HS-5 (cell line): Measurements from ENCODE around the gene TIMM50.
"Not testable (repeated sequence)": the region's sequence is repeated elsewhere in the genome, so short reads cannot be mapped to it uniquely, and the experiment has no call there.

Source experiments
- DNase-seq: peaks from one replicate; pipeline ENCODE4 v3.0.0-alpha.2; 2012; ENCODE audit warnings: low read depth

TIMM50 gene

DNA sequence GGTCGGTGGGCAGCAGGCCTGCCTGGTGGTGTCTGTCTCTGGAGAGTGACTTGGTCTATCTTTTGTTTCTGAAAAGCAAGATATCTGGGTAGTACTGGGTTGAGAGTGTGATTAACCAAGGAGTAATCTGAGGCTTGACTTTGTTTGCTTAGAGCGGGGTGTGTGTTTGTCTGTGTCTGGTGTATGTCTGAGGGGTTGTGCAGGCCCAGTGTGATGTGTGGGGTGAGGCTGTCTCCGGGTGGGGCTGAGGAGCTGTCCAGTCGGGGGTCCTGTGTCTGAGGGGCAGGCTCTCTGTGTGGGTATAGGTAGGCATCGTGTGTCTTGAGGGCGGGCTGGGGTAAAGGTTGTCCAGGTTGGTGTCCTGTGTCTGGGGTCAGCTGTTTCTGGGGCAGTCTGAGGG is 11.1 kb upstream of the TIMM50 start:
- DNase-seq, result no peak

DNA sequence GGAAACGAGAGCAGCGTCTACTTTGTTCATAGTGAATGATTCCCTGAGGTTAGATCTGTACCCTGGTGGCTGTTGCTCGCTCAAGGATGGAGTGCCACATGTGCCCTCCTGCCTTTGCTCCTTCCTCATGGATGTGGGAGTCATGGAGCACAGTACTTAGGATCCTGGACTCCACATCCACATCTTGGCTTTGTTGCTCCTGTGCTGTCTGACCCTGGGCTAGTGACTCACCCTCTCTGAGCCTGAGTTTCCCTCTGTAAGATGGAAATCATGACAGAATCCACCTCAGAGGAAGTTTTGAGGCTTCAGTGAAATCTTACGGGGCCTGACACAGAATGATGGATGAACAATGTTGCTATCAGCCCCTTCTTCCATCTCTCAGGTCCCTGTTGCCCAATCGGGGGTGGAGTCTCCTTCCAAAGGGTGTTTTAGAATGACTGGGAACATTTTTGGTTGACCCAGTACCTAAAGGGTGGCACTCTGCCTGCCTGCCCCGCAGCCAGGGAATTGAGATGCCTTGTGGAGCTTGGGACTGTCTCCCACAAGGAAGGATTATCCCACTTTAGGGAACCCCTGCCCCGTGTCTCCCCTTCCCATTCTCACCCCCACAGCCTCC is 9.8 kb upstream of the TIMM50 start:
- no peak for DNase-seq

DNA sequence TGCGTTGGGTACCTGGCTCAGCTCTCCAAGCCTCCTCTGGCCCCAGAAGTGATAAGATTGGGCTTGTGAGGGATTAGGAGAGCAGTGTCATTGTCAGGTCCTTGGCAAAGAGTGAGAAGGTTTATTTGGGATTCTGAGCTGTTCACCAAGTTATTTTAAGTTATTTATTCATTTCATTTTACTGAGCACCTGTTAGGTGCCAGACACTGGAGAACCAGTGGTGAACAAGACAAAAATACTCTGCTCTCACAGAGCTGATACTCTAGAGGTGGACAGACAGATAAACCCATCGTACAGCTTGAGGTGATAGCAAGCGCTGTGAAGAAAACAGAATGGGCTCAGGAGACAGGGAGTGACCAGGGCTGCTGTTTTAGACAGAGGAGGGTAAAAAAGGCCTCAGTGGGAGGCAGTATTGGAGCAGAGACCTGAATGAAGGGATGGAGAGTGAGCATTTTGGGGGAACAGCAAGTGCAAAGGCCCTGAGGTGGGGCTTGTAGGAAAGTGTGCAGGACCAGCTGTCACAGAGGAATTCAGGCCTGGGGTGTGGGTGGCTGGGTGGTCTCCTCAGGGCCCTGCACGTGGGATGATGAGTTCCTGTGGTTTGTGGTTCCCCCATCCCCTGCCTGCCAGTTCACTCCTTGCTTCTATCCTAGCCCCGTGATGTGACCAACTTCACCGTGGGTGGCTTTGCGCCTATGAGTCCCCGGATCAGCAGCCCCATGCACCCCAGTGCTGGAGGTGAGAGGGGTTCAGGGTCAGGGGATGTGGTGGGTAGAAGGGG is 8.7 kb upstream of the TIMM50 start:
- no peak for DNase-seq

DNA sequence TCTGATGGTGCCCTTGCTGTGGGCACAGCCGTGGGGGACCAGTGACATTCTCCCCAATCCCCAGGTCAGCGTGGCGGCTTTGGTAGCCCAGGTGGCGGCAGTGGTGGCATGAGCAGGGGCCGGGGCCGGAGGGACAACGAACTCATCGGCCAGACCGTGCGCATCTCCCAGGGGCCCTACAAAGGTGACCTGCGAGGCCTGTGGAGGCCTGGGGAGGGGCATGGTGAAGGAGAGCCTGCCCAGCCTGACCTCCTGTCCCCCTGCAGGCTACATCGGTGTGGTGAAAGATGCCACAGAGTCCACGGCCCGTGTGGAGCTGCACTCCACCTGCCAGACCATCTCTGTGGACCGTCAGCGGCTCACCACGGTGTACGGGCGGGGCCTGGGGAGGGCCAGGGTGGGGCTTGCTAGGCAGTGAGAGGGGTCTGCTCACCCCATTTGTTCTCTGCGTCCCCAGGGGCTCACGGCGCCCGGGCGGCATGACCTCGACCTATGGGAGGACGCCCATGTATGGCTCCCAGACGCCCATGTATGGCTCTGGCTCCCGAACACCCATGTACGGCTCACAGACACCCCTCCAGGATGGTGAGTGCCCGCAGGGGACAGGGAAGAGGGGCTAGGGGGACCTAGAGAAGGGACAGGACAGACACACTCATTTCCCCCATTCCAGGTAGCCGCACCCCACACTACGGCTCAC is 7.7 kb upstream of the TIMM50 start:
- no peak for DNase-seq

DNA sequence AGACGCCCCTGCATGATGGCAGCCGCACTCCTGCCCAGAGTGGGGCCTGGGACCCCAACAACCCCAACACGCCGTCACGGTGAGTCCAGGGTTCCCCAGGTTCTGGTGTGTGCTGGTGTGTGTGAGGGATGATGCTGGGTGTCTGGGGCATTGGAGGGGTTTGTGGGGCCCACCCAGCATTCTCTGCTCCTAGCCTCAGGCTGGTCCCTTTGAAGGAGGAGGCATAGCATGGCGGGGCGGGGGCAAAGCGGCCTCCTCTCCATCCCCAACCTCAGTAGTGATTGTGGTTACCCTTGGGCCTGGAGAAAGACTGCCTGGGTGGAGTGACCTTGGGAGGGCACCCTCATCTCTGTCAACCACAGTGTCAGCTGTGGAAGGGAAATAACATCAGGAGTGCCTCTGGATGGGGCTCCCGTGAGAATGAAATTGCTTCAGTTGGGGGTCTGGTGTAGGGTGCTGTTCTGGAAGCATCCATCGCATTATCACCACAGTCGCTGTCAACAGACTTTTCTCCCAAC is 7.1 kb upstream of the TIMM50 start:
- no peak for DNase-seq

DNA sequence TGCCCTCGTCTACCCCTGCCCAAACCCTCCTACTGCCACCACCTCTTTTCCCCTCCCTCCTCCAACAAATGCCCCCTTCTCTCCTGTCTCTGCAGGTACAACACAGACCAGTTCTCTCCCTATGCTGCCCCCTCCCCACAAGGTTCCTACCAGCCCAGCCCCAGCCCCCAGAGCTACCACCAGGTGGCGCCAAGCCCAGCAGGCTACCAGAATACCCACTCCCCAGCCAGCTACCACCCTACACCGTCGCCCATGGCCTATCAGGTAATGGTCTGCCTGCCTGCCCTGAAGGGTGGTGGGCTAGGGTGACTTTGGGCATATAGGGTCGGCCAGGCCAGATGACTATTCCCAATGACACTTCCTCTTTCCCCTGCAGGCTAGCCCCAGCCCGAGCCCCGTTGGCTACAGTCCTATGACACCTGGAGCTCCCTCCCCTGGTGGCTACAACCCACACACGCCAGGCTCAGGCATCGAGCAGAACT is 6.5 kb upstream of the TIMM50 start:
- no peak for DNase-seq

DNA sequence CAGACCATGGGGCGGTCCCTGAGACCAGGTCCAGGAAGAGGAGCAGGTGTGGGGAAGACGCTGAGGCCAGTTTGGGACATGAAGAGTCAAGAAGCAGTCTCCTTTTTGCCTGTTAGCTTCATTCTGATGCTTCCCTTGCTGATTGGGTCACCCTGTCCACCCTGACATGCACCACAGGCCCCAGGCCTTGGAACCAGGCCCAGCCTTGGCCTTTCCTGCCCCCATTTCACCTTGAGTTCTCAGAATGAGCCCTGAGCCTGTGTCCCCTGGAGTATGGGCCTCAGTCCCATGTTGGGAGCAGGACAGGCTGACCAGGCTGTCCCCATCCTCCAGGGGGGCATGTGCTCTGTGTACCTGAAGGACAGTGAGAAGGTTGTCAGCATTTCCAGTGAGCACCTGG is 4.9 kb upstream of the TIMM50 start:
- DNase-seq, result no peak

DNA sequence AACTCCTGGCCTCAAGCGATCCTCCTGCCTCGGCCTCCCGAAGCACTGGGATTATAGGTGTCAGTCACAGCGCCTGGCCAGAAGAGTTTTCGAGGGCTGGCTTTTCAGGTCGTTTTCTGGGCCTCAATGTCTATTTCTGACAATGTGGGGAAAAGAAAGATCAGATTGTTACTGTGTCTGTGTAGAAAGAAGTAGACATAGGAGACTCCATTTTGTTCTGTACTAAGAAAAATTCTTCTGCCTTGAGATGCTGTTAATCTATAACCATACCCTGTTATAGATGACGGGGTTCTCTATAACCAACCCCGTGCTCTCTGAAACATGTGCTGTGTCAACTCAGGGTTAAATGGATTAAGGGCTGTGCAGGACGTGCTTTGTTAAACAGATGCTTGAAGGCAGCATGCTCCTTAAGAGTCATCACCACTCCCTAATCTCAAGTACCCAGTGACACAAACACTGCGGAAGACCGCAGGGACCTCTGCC is 1.3 kb upstream of the TIMM50 start:
- DNase-seq, result not testable (repeated sequence)

DNA sequence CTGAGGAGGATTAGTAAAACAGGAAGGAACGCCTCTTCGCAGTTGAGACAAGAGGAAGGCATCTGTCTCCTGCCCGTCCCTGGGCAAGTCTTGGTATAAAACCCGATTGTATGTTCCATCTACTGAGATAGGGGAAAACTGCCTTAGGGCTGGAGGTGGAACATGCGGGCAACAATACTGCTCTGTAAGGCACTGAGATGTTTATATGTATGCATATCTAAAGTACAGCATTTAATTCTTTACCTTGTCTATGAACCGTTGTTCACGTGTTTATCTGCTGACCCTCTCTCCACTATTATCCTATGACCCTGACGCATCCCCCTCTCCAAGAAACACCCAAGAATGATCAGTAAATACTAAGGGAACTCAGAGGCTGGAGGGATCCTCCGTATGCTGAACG is 722 bp upstream of the TIMM50 start:
- DNase-seq, result no peak

DNA sequence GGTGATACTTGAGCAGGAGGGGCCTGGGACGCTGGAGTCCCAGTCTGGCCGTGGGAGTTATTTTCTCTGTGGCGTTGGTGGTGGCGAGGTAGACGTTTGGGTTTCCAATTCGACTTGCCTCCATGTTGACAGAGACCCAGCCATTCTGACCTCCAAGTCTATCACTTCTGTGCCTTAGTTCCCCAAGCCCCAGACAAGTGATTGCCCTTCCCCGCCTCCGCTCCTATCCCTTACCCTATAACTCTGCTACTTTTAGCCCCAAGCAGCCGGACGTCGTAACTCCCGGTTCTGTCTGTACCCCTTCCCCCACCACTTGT is 549 bp downstream of the TIMM50 start:
- no peak for DNase-seq

DNA sequence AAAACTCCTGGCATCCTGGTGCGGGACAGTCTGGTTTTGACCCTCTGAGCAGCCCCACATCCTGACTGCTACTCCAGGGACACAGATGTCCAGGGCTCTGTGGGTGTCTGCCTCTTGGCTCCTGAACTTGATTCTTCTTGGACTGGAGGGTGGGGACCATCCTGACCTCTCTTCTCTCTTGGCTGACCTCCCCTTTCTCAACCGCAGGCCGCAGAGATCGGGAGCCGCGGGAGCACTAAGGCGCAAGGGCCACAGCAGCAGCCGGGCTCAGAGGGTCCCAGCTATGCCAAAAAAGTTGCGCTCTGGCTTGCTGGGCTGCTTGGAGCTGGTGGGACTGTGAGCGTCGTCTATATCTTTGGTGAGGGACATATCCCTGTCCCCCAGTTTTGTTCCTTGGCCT is 1.0 kb downstream of the TIMM50 start:
- DNase-seq, result no peak

DNA sequence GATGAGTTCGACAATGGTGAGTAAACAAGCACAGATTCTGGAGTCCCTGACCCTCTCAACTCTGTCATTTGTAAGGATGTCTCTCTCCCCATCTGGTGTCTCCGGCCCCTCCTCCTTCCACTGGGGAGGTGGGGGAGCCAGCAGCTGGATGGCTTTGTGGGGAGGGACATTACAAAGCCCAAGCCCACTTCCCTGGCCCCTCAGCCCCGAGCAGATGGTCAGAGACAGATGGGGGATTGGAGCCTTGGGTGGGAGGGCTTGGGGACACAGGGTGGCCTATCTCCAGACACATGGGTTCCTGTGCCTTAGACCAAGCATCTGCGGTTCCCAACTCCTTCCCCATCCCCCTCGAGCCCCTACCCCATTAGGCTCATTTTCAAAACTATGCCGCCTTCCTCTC is 2.5 kb downstream of the TIMM50 start:
- no peak for DNase-seq

DNA sequence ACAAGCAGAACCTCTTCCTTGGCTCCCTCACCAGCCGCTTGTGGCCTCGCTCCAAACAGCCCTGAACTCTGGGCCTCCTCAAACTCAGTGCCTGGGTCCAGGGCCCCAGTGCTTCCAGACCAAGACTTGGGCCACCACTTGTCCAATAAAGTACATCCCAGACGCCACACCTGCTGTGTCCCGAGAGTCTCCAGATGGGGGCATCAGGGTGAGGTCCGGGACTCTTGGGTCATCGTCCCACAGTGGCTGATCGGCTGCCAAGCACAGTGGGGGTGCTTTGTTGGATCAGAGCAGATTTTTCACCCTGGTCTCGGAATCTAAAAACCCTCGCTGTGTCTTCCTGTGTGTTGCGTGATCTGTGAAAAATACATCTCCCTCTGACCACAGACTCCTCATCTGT is 9.1 kb downstream of the TIMM50 start:
- no peak for DNase-seq

DNA sequence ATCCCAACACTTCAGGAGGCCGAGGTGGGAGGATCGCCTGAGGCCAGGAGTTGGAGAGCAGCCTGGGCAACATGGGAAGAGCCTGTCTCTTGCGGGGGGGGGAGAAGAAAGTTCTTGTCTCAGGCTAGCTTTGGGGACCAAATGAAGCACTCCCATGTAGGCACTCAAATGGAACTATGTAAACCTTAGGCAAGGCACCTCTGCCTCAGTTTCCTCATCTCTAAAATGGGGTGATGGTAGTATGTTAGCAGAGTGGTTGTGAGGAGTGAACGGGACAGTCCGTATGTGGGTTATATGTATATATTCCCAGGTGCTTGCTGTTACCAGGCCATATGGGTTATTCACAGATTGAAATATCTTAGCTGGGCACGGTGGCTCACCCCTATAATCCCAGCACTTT is 11.6 kb downstream of the TIMM50 start:
- no peak for DNase-seq

DNA sequence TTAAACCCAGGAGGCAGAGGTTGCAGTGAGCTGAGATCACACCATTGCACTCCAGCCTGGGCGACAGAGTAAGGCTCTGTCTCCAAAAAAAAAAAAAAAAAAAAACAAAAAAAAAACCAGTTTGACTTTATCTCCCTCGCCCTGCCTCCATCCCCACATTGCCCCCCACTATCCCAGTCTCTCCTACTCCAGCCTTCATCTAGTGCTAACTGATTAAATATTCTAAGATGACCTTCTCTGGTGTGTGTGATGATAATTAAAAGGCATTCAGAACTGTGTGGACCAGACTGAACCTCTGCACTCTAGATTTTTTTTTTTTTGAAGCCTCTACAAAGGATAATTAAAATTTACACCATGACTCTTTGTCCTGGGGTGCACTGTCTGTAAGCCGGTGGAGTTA is 12.2 kb downstream of the TIMM50 start:
- no peak for DNase-seq

DNA sequence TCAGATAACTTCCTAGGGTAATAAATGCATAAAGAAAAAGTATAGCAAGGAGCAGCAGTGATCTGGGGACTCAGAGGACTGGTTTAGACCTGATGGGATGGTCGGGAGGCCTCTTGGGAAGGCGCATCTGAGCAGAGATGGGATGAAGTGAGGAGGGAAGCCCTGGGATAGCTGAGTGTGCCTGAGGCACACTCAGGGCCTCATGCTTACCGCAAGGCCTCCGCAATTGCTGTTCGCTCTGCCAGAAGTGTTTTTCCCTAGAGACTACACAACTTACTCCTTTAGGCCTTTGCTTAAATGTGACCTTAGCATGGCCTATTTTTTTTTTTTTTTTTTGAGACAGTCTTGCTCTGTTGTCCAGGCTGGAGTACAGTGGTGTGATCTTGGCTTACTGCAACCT is 14.0 kb downstream of the TIMM50 start:
- DNase-seq, result no peak

DNA sequence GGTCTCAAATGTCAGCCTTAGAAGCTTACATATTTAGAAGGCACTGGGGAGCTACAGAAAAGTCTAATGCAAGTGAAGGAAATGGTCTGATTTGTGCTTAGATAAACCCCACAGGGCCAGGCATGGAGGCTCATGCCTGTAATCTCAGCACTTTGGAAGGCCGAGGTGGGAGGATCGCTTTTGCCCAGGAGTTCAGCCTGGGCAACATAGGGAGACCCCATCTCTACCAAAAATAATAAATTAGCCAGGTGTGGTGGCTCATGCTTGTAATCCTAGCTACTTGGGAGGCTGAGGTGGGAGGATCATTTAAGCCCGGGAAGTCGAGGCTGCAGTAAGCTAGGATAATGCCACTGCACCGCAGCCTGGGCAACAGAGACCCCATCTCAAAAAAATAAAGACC is 15.4 kb downstream of the TIMM50 start:
- no peak for DNase-seq

DNA sequence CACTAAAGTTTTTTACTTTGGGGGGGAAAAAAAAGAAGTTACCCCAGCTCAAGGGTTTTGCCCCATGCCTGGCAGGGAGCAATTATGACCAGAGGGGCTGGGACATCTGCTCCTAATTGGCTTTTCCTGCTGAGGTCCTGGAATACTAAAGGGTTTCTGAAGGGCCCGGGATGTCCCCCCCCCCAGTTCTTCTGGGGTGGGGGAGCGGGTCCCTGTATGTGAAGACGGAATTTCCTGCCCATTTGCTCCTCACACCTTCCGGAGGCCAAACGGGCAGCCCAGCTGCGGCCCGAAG is 17.0 kb downstream of the TIMM50 start:
- no peak for DNase-seq

DNA sequence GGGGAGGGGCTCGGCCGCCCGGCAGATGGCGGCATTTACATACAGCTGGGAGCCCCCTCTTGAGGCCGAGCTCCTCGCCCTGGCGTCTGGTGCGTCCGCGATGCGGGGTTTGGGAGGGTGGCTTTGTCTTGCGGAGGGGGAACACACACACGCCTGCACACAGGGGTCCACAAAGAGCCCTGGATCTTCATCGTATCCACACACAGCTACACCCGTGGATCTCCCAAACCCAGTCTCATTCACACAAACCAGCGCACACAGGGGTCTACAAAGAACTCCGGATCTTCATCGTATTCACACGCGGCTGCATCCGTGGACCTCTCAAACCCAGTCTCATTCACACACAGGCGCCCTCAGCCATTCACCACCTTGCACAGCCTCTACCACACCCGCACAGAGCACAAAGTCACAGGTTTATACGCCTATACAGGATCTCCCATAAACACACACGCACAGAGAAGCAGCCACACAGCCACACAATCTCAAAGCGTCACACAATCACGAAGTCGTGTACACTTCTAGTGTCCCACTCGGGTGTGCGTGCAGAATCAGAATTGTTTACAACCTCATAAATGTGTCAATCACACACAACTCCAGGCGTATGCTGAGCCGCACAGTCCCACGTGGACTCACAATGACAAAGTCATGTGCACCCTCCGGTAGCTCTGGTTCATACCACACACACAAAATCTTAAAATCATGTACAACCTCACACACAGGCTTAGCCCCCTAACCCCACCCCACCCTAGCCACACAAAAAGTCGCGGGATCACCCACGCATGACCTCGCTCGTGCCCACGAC is 17.6 kb downstream of the TIMM50 start:
- DNase-seq, result no peak

DNA sequence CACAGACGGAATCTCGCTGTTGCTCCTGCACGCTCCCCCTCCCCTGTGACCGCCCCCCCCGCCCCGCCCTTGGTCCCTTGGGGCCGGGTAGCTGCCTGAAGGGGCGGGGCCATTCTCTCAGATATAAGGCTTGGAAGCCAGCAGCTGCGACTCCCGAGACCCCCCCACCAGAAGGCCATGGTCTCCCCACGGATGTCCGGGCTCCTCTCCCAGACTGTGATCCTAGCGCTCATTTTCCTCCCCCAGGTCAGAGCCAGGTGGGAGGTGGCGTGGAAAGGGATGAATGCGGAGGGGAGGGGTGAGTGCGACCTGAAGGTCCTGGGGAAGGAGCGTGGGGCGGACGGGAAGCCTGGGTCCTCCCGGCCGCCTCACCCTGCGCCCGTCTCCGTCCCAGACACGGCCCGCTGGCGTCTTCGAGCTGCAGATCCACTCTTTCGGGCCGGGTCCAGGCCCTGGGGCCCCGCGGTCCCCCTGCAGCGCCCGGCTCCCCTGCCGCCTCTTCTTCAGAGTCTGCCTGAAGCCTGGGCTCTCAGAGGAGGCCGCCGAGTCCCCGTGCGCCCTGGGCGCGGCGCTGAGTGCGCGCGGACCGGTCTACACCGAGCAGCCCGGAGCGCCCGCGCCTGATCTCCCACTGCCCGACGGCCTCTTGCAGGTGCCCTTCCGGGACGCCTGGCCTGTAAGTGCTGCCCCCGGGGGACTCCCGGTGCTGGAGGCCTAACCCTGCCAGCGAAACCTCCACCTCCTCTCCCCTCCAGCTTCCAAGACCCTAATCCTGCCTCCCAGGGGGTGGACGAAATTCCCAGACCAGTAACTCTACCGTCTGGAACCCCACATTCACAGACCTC is 18.4 kb downstream of the TIMM50 start, which contains the start of gene DLL3:
Gene DLL3, plus strand, starts transcription at position 150 of the 845 bp plus-strand sequence. Its CDS starts 28 bp downstream, at position 178.
- DNase-seq, result no peak

DNA sequence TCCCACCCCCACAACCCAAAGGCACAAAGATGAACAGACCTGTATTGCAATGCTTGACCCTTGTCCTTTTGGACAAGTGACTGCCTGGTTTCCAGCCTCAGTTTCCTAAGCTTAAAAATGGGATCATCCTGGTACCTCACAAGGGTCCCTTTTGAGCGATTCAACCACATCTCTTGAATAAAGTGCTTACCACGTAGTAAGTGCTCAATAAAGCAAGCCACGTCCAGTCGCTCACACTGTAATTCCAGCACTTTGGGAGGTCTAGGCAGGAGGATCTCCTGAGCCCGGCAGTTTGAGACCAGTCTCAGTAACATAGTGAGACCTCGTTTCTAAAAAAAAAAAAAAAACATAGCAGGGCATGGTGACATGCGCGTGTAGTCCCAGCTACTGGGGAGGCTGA is 19.3 kb downstream of the TIMM50 start:
- DNase-seq, result no peak
